Stimulated activated CD4-positive, alpha-beta T cell treated with anti-CD3 and anti-CD28 coated beads, Interleukin-15, amount 100 ng/mL, for 1 hour (primary cell): ENCODE results near the gene GM2A.
"Not testable (repeated sequence)": the region's sequence is repeated elsewhere in the genome, so short reads cannot be mapped to it uniquely, and the experiment has no call there.

ENCODE experiments used
- DNase-seq, 2 donors: peaks; one replicate each; pipeline ENCODE4 v3.0.0-alpha.2; 2020; ENCODE audit warnings: low read depth in 1 of 2, low spot score in 1 of 2

Gene GM2A

DNA sequence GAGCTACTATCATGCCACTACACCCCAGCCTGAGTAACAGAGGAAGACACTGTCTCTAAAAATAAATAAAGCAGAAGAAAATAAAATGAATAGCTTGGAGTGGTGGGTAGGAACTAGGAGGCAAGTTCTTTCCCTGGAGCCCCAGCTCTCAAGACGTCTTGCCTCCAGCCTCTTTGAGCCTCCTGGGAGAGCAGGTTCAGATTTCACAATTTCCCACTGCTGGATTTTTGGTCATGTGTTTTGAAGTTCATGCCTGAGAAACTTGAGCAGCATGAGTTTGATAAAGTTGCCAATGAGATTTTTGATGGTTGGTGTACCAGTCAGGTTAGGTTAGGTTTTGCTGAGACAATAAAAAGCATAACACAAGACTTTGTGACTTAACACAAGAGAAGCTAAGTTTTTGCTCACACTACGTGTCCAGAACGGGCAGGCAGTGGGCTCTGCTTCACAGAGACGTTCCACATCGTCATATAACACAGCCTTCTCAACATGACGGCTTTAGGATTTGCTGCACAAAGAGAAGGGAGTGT is 25.0 kb upstream of the GM2A start:
- DNase-seq: no peak

GRCh38 chr5:151228986-151229385 is 24.0 kb upstream of the GM2A start:
- DNase-seq: no peak

DNA sequence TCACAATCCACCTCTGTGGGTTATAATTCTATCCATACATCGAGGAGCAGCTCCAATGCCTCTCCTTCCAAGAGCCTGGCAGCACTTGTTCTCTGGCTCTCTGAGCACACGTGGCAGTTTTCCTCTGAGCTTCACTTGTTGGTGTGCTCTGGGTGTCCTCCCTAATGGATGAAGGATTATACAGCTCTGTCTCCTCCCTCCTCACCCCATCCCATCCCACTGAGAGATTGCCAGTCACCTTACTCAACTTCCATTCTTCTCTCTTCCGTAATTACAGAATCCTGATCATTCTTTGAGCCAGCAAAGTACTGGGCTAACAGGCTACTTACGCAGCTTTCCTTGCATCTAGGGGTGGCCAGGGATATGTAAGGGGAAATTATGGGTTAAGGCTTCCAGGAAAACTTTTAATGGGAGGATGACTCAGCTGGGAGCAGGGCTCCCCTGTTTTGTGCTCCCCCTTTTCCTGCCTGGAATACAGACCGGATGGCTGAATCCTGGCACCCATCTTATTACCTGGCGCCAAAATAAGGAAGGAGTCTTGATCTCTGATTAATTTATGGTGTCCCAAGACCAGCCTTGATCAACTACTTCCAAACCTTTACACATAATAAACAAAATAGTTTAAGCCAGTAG is 22.8 kb upstream of the GM2A start:
- DNase-seq: no peak

DNA sequence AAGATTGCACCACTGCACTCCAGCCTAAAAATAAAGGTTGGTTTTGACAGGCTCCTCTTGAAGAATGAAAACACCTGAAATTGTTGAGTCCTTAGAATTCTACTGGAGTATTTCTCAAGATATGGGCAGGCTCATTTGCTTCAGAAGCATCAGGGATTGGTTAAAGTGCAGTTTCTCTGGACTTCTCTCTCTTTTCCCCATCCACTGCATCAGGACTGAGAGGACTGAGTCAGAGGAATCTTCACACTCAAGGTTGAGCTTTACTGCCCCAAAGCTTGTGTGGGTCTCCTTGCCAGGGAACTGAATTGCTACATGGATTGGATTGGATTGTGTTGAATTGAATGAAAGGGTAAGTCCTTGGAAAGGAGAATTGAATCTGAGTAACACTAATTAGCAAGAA is 21.6 kb upstream of the GM2A start:
- no peak for DNase-seq

DNA sequence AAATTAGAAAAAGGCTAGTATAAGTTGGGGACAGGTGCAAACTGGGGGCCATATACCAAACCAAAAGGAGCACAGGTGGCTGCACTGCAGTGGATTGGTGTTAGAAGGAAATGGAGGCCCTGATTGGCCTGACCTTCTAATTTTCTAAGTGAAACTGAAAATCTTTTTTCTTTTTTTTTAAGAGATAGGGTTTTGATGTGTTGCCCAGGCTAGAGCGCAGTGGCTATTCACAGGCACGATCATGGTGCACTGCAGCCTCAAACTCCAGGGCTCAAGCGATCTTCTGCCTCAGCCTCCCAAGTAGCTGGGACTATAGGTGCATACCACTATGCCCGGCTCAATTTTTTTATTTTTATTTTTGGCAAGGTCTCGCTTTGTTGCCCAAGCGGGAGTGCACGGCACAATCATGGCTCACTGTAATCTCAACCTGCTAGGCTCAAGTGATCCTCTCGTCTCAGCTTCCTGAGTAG is 19.3 kb upstream of the GM2A start:
- no peak for DNase-seq

DNA sequence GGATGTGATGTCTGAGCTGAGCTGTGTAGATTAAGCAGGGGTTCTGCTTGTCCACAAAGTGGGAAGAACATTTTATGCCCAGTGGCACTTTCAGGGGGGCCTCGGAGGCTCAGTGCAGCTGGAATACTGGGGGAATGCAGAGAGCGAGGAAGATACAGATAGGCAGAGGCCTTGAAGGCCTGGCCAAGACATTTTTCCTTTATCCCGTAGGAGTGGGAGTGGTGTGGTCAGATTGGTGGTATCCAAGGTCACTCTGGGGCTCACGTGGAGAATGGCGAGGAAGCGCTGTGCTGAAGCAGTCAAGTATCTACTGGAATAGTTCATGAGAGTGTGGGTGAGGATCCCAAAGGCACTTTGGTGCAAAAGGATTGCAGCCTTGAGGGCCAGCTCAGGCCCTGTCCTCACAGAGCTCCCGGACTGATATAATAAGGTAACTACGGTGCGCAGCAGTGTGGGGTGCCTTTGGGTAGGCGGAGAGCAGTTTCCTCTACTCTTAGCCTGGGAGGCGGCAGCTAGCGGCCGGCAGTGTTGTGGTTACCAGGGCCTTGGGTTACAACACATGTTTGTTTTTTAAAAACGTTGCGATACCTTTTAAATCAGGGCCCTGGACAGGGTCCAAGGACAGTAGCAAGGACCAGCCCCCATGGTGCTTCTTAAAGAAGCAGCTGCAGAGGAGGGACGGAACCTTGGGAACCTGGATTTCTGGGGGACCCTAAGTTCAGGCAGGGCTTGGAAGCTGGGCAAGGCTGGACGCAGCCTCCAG is 18.3 kb upstream of the GM2A start:
- DNase-seq: no peak

- not testable (repeated sequence) for DNase-seq
Observed at GRCh38 chr5:151235239-151235571, 17.8 kb upstream of the GM2A start.

DNA sequence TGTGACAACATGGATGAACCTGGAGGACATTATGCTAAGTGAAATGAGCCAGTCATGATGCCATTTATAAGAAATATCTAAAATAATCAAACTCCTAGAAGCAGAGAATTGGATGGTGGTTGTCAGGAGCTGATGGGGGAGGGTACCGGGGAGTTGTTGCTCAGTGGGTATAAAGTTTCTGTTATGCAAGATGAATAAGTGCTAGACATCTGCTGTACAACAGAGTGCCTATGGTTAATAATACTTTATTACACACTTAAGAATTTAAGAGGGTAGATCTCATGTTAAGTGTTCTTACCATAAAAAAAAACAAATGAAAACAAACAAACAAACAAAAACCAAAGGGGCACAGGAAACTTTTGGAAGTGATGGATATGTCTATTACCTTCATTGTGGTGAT is 16.1 kb upstream of the GM2A start:
- no peak for DNase-seq

DNA sequence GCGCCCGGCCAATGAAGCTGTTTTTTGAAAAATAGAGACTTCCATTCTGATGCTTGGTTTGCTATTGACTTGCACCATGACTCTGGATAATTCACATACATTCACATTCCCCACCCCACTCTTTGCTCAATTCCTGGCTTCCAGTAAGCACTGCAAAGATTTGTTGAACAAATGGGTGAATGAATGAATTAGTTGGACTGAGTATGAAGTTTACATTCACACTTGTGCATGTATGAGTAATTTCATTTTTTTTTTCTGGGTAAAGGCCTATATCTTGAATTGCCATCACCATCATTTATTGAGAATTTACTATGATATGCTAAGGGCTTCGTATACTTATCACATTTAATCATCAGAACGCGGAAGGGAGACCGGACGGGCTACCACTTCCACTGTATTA is 15.3 kb upstream of the GM2A start:
- DNase-seq: no peak

- DNase-seq: no peak
Observed at GRCh38 chr5:151238303-151238741, 14.7 kb upstream of the GM2A start.

GRCh38 chr5:151239237-151239861 is 13.6 kb upstream of the GM2A start:
- DNase-seq: peak in 1 of 2 donors; percentile 50

DNA sequence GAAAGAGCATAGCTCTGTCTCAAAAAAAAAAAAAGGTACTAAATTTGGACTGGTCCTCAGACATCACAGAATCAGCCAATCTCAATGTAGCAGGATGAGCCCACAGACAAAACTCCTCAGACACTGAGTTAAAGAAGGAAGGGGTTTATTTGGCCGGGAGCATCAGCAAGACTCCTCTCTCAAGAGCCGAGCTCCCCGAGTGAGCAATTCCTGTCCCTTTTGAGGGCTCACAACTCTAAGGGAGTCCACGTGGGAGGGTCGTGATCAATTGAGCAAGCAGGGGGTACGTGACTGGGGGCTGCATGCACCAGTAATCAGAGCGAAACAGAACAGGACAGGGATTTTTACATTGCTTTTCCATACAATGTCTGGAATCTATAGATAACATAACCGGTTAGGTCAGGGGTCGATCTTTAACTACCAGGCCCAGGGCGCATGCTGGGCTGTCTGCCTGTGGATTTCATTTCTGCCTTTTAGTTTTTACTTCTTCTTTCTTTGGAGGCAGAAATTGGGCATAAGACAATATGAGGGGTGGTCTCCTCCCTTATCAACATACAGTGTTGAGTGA is 12.6 kb upstream of the GM2A start:
- not testable (repeated sequence) for DNase-seq

GRCh38 chr5:151240924-151241635 is 11.9 kb upstream of the GM2A start:
- DNase-seq: no peak

DNA sequence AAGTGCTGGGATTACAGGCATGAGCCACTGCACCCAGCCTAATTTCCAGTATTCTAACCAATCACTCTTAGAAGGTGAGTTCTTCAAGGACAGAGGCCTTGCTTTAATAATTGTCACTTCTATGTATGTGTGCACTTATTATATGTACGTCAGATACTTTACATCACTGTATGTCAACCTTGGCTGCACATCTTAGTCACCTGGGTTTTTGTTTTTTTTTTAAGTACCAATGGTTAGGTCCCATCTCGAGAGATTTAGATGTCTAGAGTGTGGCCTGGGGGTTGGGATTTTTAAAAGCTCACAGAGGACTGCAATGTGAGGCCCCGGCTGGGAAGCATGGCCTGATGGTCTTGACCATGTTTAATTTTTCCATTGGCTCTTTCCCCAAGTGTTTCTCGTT is 9.9 kb upstream of the GM2A start:
- DNase-seq: no peak

GRCh38 chr5:151243564-151243963 is 9.4 kb upstream of the GM2A start:
- DNase-seq: no peak

DNA sequence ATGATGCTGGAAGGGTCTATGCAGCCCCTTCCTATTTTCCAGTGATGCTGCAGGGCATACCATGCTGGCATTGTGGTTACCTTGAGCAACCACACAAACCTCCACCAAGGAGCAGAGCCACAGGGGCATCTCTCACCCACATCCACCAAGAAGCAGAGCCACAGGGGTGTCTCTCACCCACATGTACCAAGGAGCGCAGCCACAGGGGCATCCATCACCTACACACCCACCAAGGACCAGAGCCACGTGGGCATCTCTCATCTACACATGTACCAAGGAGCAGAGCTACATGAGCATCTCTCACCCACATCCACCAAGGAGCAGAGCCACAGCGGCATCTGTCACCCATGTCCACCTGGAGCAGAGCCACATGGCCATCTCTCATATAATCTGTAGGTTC is 8.8 kb upstream of the GM2A start:
- no peak for DNase-seq

DNA sequence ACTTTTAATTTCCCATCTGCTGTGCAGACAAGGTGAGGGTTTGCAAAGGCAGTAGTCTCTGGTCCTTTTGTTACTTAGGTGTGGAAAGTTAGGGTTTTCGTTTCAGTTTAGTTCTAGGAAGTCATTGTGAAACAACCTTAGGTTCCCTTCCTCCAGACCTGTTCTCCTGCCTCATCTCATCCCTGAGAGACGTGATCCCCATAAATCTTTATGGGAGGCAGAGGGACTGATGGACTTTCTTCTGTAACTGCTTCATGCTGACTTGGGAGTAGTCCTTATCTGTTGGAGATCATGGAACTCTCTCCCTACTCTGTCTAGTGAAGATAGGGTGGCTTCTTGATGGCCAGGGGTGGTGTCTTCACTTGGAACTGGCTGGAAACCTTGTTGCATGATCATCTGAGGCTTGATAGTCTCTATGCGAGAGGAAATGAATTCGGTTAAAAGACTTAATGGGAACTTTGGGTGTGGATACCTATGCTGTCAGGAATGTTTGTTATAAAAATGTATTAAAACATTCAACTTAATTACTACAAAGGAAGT is 7.2 kb upstream of the GM2A start:
- no peak for DNase-seq

GRCh38 chr5:151248651-151249050 is 4.3 kb upstream of the GM2A start:
- no peak for DNase-seq

- no peak for DNase-seq
Observed at GRCh38 chr5:151249281-151249680, 3.7 kb upstream of the GM2A start.

GRCh38 chr5:151250346-151251000 is 2.5 kb upstream of the GM2A start:
- DNase-seq: no peak
